MM.1S (cell line): ENCODE results near the gene INTS11.

Source experiments
- DNase-seq: peaks from one replicate; pipeline ENCODE4 v3.0.0-alpha.2; 2015
- H2AFZ ChIP-seq: fragments of 300-600 bp; sonication (generic); 2 replicates; pipeline ENCODE4 v1.6.0; 2016; ENCODE audit warnings: antibody characterized with exemption, low read length
- H3F3A ChIP-seq: fragments of 300-600 bp; sonication (generic); 2 replicates; pipeline ENCODE4 v1.6.1; 2016; ENCODE audit warnings: mild to moderate bottlenecking, antibody characterized with exemption, low read length, moderate library complexity, mixed read lengths; ENCODE audit not compliant: insufficient read depth
- H3K27ac ChIP-seq: fragments of 300-600 bp; sonication (generic); 2 replicates; pipeline ENCODE4 v1.5.1; 2016; ENCODE audit warnings: mild to moderate bottlenecking, low read length
- H3K27me3 ChIP-seq: fragments of 300-600 bp; sonication (generic); replicated peaks from 2 replicates; pipeline ENCODE4 v1.6.0; 2016; ENCODE audit warnings: low read length; ENCODE audit not compliant: insufficient read depth
- H3K36me3 ChIP-seq: fragments of 300-600 bp; sonication (generic); replicated peaks from 2 replicates; pipeline ENCODE4 v1.6.1; 2016; ENCODE audit warnings: mild to moderate bottlenecking, low read length, mixed read lengths; ENCODE audit not compliant: insufficient read depth
- H3K4me1 ChIP-seq: fragments of 300-600 bp; sonication (generic); 2 replicates; pipeline ENCODE4 v1.6.1; 2016; ENCODE audit warnings: low read length, mixed read lengths
- H3K4me2 ChIP-seq: fragments of 300-600 bp; sonication (generic); 2 replicates; pipeline ENCODE4 v1.6.0; 2016; ENCODE audit warnings: low read depth, low read length
- H3K4me3 ChIP-seq: fragments of 300-600 bp; sonication (generic); 2 replicates; pipeline ENCODE4 v1.5.1; 2016; ENCODE audit warnings: low read length, mixed read lengths
- H3K79me2 ChIP-seq: fragments of 300-600 bp; sonication (generic); 2 replicates; pipeline ENCODE4 v1.6.1; 2016; ENCODE audit warnings: mixed run types, low read length, mixed read lengths
- H3K9ac ChIP-seq: fragments of 300-600 bp; sonication (generic); 2 replicates; pipeline ENCODE4 v1.6.1; 2016; ENCODE audit warnings: low read length, mixed read lengths
- H3K9me2 ChIP-seq: fragments of 300-600 bp; sonication (generic); replicated peaks from 2 replicates; pipeline ENCODE4 v1.6.1; 2016; ENCODE audit warnings: mild to moderate bottlenecking, low read length, mixed read lengths; ENCODE audit not compliant: insufficient read depth
- H3K9me3 ChIP-seq: fragments of 300-600 bp; sonication (generic); replicated peaks from 2 replicates; pipeline ENCODE4 v1.6.1; 2016; ENCODE audit warnings: mild to moderate bottlenecking, low read length, mixed read lengths; ENCODE audit not compliant: insufficient read depth
- H4K20me1 ChIP-seq: fragments of 300-600 bp; sonication (generic); 2 replicates; pipeline ENCODE4 v1.6.1; 2016; ENCODE audit warnings: mild to moderate bottlenecking, low read length, moderate library complexity, mixed read lengths; ENCODE audit not compliant: insufficient read depth
- EZH2 ChIP-seq: fragments of 300-600 bp; sonication (generic); optimal IDR thresholded peaks from 2 replicates; pipeline ENCODE3; 2017; ENCODE audit warnings: low read depth, mild to moderate bottlenecking, antibody characterized with exemption, low read length, mixed read lengths
- EZH2phosphoT487 ChIP-seq: fragments of 300-600 bp; sonication (generic); IDR thresholded peaks from 2 replicates; pipeline ENCODE4 v1.6.1; 2018; ENCODE audit warnings: antibody characterized with exemption, low read length
- TF ChIP-seq, protein P1 (sequence below): fragments of 300-600 bp; sonication (generic); IDR thresholded peaks from 2 replicates; pipeline ENCODE4 v1.5.1; 2016; ENCODE audit warnings: antibody characterized with exemption, low read length, mixed read lengths

The INTS11 gene

DNA sequence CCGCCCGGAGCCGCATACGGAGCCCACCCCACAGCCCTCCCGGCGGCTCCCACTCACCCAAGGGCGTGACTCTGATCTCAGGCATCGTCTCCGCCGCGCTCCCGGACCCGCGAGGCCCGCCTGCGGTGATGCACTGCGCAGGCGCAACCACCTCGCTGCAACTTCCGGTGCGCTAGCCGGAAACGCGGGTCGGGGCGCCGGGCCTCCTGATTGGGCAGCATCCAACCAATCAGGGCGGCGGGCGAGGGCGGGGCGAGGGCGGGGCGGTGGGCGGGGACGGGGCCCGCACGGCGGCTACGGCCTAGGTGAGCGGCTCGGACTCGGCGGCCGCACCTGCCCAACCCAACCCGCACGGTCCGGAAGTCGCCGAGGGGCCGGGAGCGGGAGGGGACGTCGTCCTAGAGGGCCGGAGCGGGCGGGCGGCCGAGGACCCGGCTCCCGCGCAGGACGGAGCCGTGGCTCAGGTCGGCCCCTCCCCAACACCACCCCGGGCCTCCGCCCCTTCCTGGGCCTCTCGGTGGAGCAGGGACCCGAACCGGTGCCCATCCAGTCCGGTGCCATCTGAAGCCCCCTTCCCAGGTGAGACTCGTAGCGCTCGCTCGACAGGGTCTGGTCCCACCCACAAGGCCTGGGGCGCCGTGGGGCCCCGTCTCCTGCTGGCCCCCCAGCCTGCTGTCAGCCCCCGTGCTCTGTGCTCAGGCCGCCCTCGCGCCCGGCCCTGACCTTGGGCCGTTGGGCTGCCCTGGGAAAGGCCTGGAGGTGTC, at the start of gene INTS11, which contains the start of gene CPTP:
TSS of gene INTS11 (minus strand) at position 137 of the 764 bp plus-strand sequence. CDS start at position 85, 52 bp downstream.
TSS of gene CPTP (plus strand) at position 279 of the 764 bp plus-strand sequence. CDS start 2,109 bp downstream, outside the sequence.
- H3K9me2 ChIP-seq, result no peaks in the 10 kb centered on the region
- peak within 1 kb of the TSS; percentile 63; the same call in 1 of the 2 replicates for H3K27ac ChIP-seq
- H3K79me2 ChIP-seq, result peaks cover 69% of the 10 kb centered on the region
- peak within 1 kb of the TSS; percentile 84 for H2AFZ ChIP-seq
- no peaks in the 10 kb centered on the region for H3K9me3 ChIP-seq
- peak within 1 kb of the TSS; percentile 99 for H3K4me3 ChIP-seq
- H3K4me2 ChIP-seq, result peak within 1 kb of the TSS; percentile 90
- no peaks in the 10 kb centered on the region for H3K27me3 ChIP-seq
- peak within 1 kb of the TSS; percentile 95 for H3K9ac ChIP-seq
- peak; percentile 95 for DNase-seq
- TF ChIP-seq EZH2phosphoT487, result no peak
- no peak for TF ChIP-seq EZH2
- TF ChIP-seq, protein P1, sequence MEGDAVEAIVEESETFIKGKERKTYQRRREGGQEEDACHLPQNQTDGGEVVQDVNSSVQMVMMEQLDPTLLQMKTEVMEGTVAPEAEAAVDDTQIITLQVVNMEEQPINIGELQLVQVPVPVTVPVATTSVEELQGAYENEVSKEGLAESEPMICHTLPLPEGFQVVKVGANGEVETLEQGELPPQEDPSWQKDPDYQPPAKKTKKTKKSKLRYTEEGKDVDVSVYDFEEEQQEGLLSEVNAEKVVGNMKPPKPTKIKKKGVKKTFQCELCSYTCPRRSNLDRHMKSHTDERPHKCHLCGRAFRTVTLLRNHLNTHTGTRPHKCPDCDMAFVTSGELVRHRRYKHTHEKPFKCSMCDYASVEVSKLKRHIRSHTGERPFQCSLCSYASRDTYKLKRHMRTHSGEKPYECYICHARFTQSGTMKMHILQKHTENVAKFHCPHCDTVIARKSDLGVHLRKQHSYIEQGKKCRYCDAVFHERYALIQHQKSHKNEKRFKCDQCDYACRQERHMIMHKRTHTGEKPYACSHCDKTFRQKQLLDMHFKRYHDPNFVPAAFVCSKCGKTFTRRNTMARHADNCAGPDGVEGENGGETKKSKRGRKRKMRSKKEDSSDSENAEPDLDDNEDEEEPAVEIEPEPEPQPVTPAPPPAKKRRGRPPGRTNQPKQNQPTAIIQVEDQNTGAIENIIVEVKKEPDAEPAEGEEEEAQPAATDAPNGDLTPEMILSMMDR, result no peak
- H3F3A ChIP-seq, result 0 out of 2 replicates have a peak, but pooled peaks cover 6% of the 10 kb centered on the region
- no peaks in the 10 kb centered on the region for H3K36me3 ChIP-seq
- peaks cover 12% of the 10 kb centered on the region; the same call in 1 of the 2 replicates for H4K20me1 ChIP-seq
- peaks cover 3% of the 10 kb centered on the region; the same call in 1 of the 2 replicates for H3K4me1 ChIP-seq

DNA sequence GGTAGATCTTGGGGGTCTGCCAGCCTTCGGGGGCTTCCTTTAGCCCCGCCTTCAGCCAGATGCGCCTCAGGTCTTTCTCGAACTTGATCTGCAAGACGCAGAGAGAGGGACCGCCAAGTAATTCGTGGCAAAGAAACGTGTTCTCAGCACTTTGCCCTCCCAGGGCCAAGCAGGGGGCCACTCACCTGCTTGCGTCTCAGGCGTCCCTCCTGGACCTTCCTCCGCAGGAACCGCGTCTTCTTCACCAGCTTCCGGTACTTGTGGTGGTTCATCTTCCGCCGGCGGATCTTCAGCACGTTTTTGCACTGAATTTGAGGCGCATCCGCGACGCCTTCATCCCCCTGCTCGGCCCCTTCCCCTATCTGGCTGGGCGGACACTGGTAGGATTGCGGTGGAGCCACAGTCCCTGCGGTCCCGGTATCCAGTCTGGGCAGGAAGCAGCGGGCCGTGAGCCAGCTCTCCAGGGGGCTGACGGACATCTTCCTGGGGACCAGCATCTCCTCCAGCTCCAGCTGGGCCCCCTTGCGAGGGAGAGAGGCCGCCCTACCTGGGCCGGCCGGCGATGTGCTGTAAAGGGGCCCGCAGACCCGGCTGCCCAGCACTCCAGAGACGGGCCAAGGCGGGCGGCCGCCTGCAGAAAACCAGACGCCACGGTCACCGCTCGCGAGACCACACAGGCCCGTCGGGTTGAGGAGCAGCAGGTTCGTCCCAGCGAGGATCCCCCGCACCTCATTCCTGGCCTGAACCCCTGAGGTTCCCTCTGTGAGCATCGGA, 49.5 kb upstream of the INTS11 start:
- no peak overlapping the region for H2AFZ ChIP-seq
- no peak overlapping the region for H3K27ac ChIP-seq
- H3K4me3 ChIP-seq, result peak overlapping the region; percentile 96
- no peaks in the 10 kb centered on the region for H4K20me1 ChIP-seq
- H3K9ac ChIP-seq, result peak overlapping the region; percentile 98
- no peaks in the 10 kb centered on the region for H3K9me3 ChIP-seq
- H3K27me3 ChIP-seq, result no peaks in the 10 kb centered on the region
- TF ChIP-seq EZH2phosphoT487 (no peak), EZH2 (no peak)
- TF ChIP-seq, protein P1, result no peak
- no peak for DNase-seq
- H3K36me3 ChIP-seq, result no peaks in the 10 kb centered on the region
- H3K4me2 ChIP-seq, result peak overlapping the region; percentile 77
- H3F3A ChIP-seq, result peaks cover 15% of the 10 kb centered on the region
- peaks cover 16% of the 10 kb centered on the region for H3K4me1 ChIP-seq
- H3K9me2 ChIP-seq, result no peaks in the 10 kb centered on the region
- H3K79me2 ChIP-seq, result peaks cover 26% of the 10 kb centered on the region

DNA sequence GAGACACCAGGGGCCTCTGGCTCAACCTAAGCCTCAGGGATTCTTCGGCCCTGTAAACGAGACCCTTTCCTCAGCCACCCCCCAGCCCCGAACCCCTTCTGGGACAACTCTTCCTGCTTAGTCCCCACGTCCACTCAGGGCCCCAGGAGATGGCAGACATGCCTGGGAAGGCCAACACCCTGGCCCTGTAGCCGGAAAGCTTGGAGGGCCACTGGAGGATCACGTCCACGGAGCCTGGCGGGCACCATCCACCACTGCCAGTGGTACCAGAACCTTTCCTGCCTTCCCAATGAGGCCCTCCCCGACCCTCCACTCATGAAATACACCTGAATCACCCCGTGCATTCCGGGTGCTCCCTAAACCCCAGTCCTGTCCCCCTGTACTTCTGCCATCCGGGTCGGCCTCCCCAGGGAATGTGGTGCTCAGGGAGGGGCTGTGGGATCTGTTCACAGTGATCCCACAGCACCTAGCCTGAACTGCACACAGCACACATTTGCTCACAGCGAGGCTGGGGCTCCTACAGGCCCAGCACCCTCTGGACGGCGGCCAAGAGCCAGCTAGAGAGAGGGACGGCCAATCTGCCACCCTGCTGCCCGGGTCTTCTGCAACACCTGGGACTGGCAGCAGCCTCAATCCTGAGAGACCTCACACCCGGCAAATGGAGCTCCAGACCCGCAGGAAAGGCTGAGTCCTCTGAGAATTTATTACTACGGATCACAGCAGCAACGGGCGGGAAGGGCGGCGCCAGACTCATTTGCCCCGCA, 48.8 kb upstream of the INTS11 start:
- H3K9ac ChIP-seq, result no peak overlapping the region
- no peak overlapping the region for H3K4me2 ChIP-seq
- H3K36me3 ChIP-seq, result no peaks in the 10 kb centered on the region
- peaks cover 16% of the 10 kb centered on the region for H3K4me1 ChIP-seq
- no peak for DNase-seq
- no peaks in the 10 kb centered on the region for H3K27me3 ChIP-seq
- H2AFZ ChIP-seq, result no peak overlapping the region
- no peak overlapping the region for H3K27ac ChIP-seq
- H3K9me3 ChIP-seq, result no peaks in the 10 kb centered on the region
- H3K79me2 ChIP-seq, result peaks cover 26% of the 10 kb centered on the region
- no peaks in the 10 kb centered on the region for H4K20me1 ChIP-seq
- no peaks in the 10 kb centered on the region for H3K9me2 ChIP-seq
- no peak for TF ChIP-seq EZH2
- no peak for TF ChIP-seq EZH2phosphoT487
- TF ChIP-seq, protein P1, result no peak
- H3F3A ChIP-seq, result peaks cover 15% of the 10 kb centered on the region
- H3K4me3 ChIP-seq, result no peak overlapping the region
